ENCODE results near the gene MAP4K1. TPM values are rescaled to one million over a fixed set of nuclear protein-coding genes. Genes with fewer than 3 reads are reported as not detected.
"Not testable (repeated sequence)": the region's sequence is repeated elsewhere in the genome, so short reads cannot be mapped to it uniquely, and the experiment has no call there.

Gene MAP4K1
- total RNA-seq, 1 donor, result not detected

GRCh38 chr19:38588041-38588440, 29.7 kb downstream of the MAP4K1 start:
- DNase-seq (ENCODE audit: low read depth), result no peak
- TF ChIP-seq CTCF (IDR thresholded peaks at IDR 0.05; ENCODE audit: insufficient read depth, low read length), result no peak
- H3K4me3 ChIP-seq (ENCODE audit: low read depth, low read length), result no peak overlapping the region

- no peak overlapping the region for H3K4me3 ChIP-seq (ENCODE audit: low read depth, low read length)
- no peak for TF ChIP-seq CTCF (IDR thresholded peaks at IDR 0.05; ENCODE audit: insufficient read depth, low read length)
- no peak for DNase-seq (ENCODE audit: low read depth)
These were observed 30.2 kb downstream of the MAP4K1 start for GRCh38 chr19:38587562-38587961.

GRCh38 chr19:38583985-38584305, 33.8 kb downstream of the MAP4K1 start:
- no peak for DNase-seq (ENCODE audit: low read depth)
- no peak for TF ChIP-seq CTCF (IDR thresholded peaks at IDR 0.05; ENCODE audit: insufficient read depth, low read length)
- no peak overlapping the region for H3K4me3 ChIP-seq (ENCODE audit: low read depth, low read length)

GRCh38 chr19:38583219-38583984, 34.4 kb downstream of the MAP4K1 start:
- no peak for TF ChIP-seq CTCF (IDR thresholded peaks at IDR 0.05; ENCODE audit: insufficient read depth, low read length)
- DNase-seq (ENCODE audit: low read depth), result no peak

GRCh38 chr19:38580080-38580479, 37.7 kb downstream of the MAP4K1 start:
- TF ChIP-seq CTCF (IDR thresholded peaks at IDR 0.05; ENCODE audit: insufficient read depth, low read length), result no peak
- H3K4me3 ChIP-seq (ENCODE audit: low read depth, low read length), result no peak overlapping the region
- no peak for DNase-seq (ENCODE audit: low read depth)

More at GRCh38 chr19:38583219-38583984, 34.4 kb downstream of the MAP4K1 start:
- H3K4me3 ChIP-seq (ENCODE audit: low read depth, low read length), result no peak overlapping the region

GRCh38 chr19:38579304-38579703, 38.4 kb downstream of the MAP4K1 start:
- H3K4me3 ChIP-seq (ENCODE audit: low read depth, low read length); DNase-seq (ENCODE audit: low read depth): not testable (repeated sequence)

- H3K4me3 ChIP-seq (ENCODE audit: low read depth, low read length), result no peak overlapping the region
- no peak for DNase-seq (ENCODE audit: low read depth)
- TF ChIP-seq CTCF (IDR thresholded peaks at IDR 0.05; ENCODE audit: insufficient read depth, low read length), result no peak
These were observed 39.9 kb downstream of the MAP4K1 start for GRCh38 chr19:38577826-38578225.
